T47D (cell line): Measurements from ENCODE around the gene CLEC4C.
"Not testable (repeated sequence)": the region's sequence is repeated elsewhere in the genome, so short reads cannot be mapped to it uniquely, and the experiment has no call there.

Experiments used
- DNase-seq, 2 experiments: peaks; one replicate each; pipeline versions ENCODE4 v3.0.0 to v3.0.0-alpha.2; 2011 to 2012; ENCODE audit warnings: low read depth in 1 of 2, low spot score in 1 of 2
- JUND ChIP-seq: IDR thresholded peaks from 2 replicates; pipeline ENCODE4 v1.6.1; 2012; ENCODE audit warnings: low read depth
- in situ Hi-C: cut with HindIII; loops from 2 replicates; pipeline ENCODE4 v1.10.0; 2016; ENCODE audit warnings: low sequenced_read_pairs, low pct_unique_long_range_greater_than_20kb

Gene CLEC4C

DNA sequence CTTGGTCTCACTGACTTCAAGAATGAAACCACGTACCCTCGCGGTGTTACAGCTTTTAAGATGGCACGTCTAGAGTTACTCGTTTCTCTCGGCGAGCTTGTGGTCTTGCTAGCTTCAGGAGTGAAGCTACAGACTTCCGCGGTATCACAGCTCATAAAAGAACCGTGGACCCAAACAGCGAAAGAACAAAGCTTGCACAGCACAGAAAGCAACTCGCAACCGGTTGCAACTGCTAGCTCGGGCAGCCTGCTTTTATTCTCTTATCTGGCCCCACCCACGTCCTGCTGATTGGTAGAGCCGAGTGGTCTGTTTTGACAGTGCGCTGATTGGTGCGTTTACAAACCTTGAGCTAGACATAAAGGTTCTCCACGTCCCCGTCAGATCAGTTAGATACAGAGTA, 4.2 kb upstream of the CLEC4C start:
- TF ChIP-seq JUND, result no peak
- no peak for DNase-seq
- in situ Hi-C loops, result no loop called here

DNA sequence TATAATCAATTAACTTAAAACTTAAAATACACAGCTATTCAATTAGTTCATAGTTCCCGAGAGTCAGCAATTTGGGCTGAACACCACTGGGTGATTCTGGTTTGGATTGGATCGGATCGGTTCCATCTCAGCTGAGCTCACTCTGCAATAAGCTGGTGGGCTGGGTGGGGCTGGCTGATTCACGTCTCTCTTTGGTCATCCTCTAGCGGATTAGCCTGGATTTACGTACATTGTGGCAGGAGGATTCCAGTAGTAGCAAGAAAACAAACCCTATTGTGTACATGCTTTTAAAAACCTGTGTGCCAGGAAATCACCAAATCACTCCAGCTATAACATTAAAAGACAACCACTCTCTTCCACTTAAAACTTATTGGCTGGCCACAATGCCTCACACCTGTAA, 3.2 kb upstream of the CLEC4C start:
- no peak for TF ChIP-seq JUND
- in situ Hi-C loops, result no loop called here
- DNase-seq, result no peak

DNA sequence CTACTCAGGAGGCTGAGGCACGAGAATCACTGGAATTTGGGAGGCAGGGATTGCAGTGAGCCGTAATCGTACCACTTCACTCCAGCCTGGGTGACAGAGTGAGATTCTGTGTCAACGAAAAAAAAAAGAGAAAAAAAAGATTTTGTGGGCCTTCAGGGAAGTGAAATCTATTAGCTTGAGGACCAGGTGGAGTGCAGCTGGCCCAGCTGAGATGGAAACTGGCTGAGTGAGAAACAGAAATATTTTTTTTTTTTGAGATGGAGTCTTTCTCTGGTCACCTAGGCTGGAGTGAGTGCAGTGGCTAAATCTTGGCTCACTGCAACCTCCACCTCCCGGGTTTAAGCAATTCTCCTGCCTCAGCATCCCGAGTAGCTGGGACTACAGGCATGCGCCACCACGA, 2.3 kb upstream of the CLEC4C start:
- TF ChIP-seq JUND, result no peak
- DNase-seq, result no peak
- in situ Hi-C loops, result no loop called here

DNA sequence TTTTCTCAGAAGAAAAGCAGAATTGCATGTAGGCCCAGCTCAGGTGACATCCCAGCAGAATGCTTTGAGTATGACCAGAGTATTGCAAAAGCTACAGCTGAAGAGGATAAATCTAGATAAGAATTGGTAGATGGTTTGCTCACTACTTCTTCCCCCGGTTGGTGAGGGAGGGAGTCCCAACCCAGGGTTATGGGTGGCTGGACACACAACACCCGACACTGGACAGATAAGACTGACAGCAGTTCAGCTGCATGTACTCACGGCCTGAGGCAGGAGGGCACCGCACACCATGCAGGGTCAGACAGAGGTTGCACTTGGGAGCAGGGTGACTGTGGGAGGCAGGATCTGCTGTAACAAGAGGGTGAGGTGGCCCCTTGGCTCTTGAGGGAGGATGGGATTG, 1.7 kb upstream of the CLEC4C start:
- TF ChIP-seq JUND, result no peak
- no peak for DNase-seq
- in situ Hi-C loops, result no loop called here

DNA sequence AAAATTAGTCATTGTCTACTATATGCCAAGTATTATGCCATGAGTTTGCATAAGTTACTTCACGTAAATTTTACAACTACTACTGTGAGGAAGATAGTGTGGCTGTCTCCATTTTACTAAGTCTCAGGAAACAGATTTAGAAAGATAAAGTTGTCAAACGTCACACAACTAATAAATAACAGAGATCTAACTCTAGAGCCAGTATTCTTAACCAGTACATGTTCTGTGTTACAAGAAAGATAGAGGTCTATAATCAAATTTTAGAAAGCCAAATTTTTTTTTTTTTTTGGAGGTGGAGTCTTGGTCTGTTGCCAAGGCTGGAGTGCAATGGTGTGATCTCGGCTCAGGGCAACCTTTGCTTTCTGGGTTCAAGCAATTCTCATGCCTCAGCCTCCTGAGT, 14.2 kb downstream of the CLEC4C start:
- no peak for TF ChIP-seq JUND
- DNase-seq, result no peak
- in situ Hi-C loops, result no loop called here

DNA sequence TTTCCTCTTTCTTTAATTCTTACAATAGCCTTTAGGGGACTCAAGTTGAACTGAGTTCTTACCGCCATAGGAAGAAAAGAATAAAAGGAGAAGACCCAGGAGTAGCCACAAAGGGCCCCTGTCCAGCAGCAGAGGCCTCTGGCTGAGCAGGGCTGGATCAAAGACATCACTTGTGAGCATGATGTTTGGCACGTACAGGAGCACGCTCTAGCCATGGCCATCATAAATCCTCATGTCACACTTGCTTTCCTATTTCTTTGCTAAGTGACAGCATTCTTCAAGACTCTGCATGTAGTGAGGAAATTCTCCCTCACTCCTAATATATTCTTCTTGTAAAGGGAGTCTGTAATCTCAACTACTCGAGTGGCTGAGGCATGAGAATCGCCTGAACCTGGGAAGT, 15.7 kb downstream of the CLEC4C start:
- DNase-seq, result no peak
- in situ Hi-C loops, result no loop called here
- TF ChIP-seq JUND, result no peak

DNA sequence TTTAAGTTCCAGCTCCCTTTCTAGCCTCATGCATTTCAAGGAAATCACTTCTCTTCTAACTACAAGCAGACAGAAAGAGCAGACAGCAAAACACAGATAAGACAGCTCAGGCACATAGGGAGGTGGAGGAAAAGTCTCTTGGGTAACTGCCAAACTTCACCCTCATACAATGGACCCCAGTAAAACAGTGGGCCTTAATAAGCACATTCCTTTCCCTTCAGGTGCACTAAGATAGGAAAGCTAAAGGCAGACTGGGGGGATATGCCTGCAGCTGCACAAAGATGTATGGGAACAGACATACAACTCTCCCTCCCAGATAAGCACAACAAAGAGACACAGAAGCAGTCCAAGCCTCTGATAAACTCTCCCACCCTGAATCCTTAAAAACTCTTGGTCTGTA, 16.2 kb downstream of the CLEC4C start:
- in situ Hi-C loops, DNase-seq: not testable (repeated sequence)

DNA sequence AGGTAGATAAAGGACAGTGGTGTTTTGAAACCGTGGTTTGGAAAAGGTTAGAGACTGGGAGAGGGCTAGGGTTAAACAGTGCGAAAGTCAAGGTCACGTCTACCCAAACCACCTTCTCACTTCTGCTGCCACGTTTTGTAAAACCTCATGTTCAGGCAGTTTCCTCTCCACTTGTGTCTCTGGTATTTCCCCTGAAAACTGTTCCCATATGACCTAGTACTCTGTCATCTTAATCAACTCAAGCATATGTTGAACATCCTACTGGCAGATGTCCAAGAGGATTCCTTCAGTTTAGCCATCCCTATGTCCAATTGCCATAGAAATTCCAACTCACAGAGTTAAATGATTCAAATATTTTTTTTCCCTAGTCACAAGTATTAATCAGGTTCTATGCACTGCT, 17.4 kb downstream of the CLEC4C start:
- TF ChIP-seq JUND, result no peak
- DNase-seq, result no peak
- in situ Hi-C loops, result no loop called here

DNA sequence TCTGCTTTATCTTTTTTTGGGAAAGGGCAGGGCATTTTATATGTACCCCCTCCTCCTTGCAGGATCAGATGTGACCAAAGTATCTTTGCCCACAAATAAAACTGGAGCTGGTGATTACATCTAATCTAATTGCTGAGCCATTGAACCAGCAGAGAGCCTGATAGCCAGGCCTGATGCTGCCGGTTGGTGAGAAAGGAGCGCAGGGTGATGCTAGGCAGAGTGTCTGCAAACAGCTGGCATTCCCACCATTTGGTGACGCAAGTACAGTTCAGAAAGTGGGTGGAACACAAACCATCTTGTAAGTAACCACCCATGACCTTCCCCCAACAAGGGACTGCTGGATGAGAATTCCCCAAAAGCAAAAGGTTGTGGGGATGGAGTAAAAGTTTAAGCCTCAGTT, 23.2 kb downstream of the CLEC4C start:
- no peak for TF ChIP-seq JUND
- no peak for DNase-seq
- in situ Hi-C loops, result no loop called here

DNA sequence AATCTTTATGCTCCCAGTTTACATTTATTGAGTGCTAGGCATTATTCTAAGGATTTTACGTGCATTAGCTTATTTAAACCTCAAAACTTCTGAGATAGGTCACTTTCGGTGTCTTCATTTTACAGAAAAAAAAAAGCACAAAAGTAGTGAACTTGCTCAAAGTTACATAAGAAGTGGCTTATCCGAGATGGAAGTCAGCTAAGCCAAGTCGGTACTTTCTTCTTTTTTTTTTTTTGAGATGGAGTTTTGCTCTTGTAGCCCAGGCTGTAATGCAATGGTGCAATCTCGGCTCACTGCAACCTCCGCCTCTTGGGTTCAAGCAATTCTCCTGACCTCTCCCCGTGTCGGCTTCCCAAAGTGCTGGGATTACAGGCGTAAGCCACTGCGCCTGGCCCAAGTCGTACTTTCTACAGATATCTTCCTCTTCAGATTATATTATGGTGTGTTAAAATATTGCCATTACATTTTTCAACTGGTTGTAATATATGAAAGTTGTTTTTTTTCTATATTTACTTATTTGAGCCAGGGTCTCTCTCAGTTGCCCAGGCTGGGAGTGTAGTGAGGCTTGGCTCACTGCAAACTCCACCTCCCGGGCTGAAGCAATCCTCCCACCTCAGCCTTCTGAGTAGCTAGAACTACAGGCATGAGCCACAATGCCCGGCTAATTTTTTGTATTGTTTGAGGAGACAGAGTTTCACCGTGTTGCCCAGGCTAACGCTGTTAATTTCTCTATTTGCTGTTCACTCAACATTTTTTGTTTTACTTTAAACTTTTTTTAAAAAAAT, 27.0 kb downstream of the CLEC4C start:
- TF ChIP-seq JUND, result no peak
- no peak for DNase-seq
- in situ Hi-C loops, result no loop called here

DNA sequence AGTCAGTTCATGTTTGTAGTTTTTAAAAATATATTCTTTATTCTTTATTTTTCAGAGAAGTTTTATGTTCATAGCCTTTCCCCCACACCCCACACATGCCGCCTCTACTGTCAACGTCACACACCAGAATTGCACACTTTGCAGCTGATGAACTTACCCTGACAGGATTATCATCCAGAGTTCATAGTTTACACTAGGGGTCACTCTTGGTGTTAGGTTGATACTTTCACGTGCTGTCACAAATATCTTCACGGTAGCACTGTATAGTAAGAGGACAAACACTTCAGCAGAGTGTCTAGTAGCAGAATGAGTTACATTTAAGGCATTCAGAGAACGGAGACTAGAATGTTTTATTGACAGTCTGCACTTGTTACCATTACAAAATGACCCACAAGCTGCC, 30.8 kb downstream of the CLEC4C start:
- in situ Hi-C loops, result no loop called here
- TF ChIP-seq JUND, result no peak
- DNase-seq, result peak in 1 of 2 experiments; percentile 6

DNA sequence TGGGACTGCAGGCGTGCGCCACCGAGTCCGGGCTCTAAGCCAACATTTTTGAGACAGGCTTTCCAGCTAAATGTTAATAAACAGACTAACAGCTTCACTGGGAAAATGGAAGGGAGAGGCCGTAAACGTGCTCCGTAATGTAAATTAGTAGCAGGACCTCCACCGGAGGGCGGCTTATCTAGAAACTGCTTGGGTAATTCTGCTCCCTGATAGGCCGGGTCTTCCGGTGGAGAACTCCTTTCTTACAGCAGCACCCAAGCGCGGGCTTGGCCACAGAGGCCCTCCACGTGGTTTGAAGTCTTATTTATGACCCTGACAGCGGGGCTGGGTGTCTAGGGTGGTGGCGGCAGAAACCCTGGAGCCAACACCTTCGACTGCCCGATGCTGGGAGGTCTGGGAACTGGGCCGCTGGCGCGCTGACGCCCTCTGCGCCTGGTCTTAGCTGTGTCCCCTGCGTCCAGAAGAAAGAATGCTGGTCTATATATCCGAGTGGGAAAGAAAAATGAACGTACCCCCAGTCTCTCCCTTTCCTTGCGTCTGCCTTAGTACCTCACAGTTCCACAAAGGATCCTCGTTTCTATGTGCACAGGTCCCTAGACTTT, 34.2 kb downstream of the CLEC4C start:
- in situ Hi-C loops, result no loop called here
- no peak for TF ChIP-seq JUND
- DNase-seq, result no peak

DNA sequence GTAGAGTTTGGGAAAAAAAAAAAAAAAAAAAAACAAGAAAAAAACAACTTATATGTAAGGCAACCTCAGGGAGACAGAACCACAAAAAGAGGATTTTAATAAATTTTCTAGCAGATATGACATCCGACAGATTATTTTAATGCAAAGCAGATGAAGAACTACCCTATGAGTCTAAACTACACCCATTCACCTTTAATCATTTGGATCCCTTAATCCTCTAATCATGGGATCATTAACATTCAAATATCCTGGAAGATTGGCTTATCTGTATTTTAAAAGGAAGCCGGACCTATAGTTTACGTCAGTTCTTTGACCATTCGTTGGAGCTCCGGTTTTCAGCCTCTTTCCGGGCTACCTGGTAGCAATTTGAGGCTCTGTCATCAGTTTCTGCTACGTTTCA, 36.0 kb downstream of the CLEC4C start, which contains the start of gene DPPA3:
Gene DPPA3, plus strand, starts transcription at position 301 of the 400 bp plus-strand sequence. CDS start 138 bp downstream, outside the sequence.
- DNase-seq, result no peak
- in situ Hi-C loops, result no loop called here
- no peak for TF ChIP-seq JUND
